Measurements from ENCODE around the gene PPM1L. TPM values are rescaled to one million over a fixed set of nuclear protein-coding genes. Genes with fewer than 3 reads are reported as not detected.

The PPM1L gene
- total RNA-seq, 1 donor: 0.86 TPM

GRCh38 chr3:161069511-161070251 is 313.6 kb downstream of the PPM1L start:
- TF ChIP-seq CTCF (IDR thresholded peaks at IDR 0.05; ENCODE audit: insufficient read depth, low read depth, low read length): no peak
- DNase-seq (ENCODE audit: low read depth): peak; percentile 26
- no peak overlapping the region for H3K4me3 ChIP-seq (ENCODE audit: low read depth, low read length)

- no peak overlapping the region for H3K4me3 ChIP-seq (ENCODE audit: low read depth, low read length)
- DNase-seq (ENCODE audit: low read depth): no peak
- TF ChIP-seq CTCF (IDR thresholded peaks at IDR 0.05; ENCODE audit: insufficient read depth, low read depth, low read length): no peak
Measured at GRCh38 chr3:161070252-161070930, 314.4 kb downstream of the PPM1L start.

- DNase-seq (ENCODE audit: low read depth): no peak
- no peak for TF ChIP-seq CTCF (IDR thresholded peaks at IDR 0.05; ENCODE audit: insufficient read depth, low read depth, low read length)
- no peak overlapping the region for H3K4me3 ChIP-seq (ENCODE audit: low read depth, low read length)
Measured at GRCh38 chr3:161070980-161071663, 315.1 kb downstream of the PPM1L start.

- no peak overlapping the region for H3K4me3 ChIP-seq (ENCODE audit: low read depth, low read length)
- DNase-seq (ENCODE audit: low read depth): no peak
- TF ChIP-seq CTCF (IDR thresholded peaks at IDR 0.05; ENCODE audit: insufficient read depth, low read depth, low read length): no peak
Measured at GRCh38 chr3:161072211-161072621, 316.2 kb downstream of the PPM1L start.

GRCh38 chr3:161072751-161073150 is 316.7 kb downstream of the PPM1L start:
- no peak overlapping the region for H3K4me3 ChIP-seq (ENCODE audit: low read depth, low read length)
- no peak for DNase-seq (ENCODE audit: low read depth)
- TF ChIP-seq CTCF (IDR thresholded peaks at IDR 0.05; ENCODE audit: insufficient read depth, low read depth, low read length): no peak

- no peak overlapping the region for H3K4me3 ChIP-seq (ENCODE audit: low read depth, low read length)
- no peak for DNase-seq (ENCODE audit: low read depth)
- TF ChIP-seq CTCF (IDR thresholded peaks at IDR 0.05; ENCODE audit: insufficient read depth, low read depth, low read length): no peak
Measured at GRCh38 chr3:161073181-161073580, 317.1 kb downstream of the PPM1L start.

Data from fibroblast of villous mesenchyme (primary cell).